ENCODE measurements around the gene DSTYK.
A peak's percentile ranks its signal among the peaks of the same experiment; 100 is the strongest.

DSTYK gene

GRCh38 chr1:205211169-205211838, at the start of gene DSTYK:
DSTYK (minus strand) TSS chr1:205211702; CDS start chr1:205211535, 167 bp downstream.
- peak; percentile 78 to 84 (median 83) for DNase-seq

- DNase-seq: no peak
Measured at GRCh38 chr1:205259998-205260397, 48.5 kb upstream of the DSTYK start.

DNA sequence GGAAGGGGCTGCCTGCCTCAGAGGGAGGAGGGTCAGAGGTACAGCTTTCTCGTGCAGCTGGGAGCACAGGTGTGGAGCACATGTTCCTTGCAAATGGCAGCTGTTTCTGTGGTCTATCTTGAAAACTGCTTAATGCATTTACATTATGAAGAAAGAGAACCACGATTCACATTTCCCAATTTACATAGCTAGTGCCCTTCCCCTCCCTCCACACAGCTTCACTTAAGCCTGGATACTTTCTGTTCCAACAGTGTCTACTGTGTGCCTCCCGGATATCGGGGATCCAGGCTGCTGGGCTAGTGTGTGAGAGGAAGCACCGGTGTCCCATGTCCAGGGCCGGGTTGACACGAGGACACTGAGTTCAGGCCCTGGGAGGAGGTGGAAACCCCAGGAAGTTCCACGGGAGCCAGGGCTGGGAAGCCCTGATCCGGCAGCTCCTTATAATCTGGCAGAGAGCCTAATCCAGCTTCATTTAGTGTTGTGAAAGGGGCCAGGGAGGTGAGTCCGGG, 47.9 kb upstream of the DSTYK start:
- no peak for DNase-seq

GRCh38 chr1:205258719-205259118, 47.2 kb upstream of the DSTYK start:
- no peak for DNase-seq

DNA sequence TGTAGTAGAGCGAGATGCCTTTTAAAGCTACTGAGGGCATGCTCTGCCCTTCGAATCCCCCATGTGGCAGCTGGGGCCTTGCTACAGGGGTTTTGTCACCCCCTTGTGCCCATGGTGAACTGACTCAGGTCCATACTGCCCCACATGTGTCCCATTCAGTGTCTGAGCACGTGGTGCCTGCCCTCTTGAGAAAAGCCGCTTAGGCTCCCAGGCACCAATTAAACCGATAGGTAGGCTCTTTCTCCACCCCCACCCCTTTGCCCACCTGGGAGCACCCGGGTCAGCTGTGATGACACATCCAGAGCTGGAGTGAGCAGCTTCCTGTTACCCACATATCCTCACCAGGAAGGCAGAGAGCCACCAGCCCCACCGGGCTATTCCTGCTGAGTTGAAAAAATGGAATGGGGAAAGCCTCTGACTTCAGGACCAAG, 46.8 kb upstream of the DSTYK start:
- no peak for DNase-seq

DNA sequence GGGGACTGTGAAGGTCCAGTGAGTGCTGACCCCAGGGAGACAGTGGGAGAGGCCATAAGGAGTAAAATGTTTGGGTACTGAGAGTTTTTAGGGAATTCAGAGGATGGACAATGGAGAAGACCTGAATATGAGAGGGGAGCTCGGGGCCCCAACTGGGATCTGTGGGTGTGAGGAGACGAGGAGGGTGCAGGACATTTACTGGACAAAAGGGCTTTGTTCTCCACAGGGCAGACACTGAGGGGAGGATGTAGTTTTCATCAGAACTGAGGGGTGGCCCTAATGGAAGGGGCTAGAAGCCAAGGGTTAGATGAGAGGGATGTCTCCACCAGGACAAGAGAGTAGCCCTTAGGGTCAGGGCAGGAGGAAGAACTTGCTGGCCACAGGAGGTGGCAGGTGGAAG, 46.2 kb upstream of the DSTYK start:
- DNase-seq: no peak

DNA sequence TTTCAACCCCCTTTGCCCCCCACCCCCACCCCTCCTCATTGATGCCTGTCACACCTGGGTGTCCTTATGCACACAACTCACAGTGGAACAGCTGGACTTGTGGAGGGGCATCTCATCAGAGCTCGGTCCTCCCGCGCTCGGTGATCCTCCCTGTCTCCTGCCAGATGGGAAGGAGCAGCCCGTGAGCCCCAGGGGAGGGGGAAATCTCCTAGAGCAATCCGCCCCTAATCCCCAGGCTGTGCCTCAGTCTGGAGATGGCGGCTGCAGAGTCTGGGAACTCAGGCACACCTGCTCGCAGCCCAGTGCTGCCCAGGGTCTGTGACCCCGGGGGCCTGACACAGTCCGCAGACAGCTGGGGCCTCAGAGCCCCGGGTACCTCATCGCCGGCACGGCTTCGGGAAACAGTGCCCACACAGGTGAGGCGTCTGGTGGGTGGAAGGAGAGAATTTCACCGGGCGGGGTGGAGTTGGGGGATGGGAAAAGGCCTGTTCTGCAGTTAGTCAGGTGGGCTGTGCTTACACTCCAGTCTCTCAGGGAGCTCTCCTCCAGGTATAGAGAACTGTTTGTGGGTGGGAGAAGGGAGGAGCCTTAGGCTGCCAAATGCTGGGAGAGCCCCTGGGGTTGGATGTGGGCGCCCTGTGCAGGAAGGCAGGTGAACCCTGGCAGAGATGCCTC, 45.6 kb upstream of the DSTYK start:
- no peak for DNase-seq

DNA sequence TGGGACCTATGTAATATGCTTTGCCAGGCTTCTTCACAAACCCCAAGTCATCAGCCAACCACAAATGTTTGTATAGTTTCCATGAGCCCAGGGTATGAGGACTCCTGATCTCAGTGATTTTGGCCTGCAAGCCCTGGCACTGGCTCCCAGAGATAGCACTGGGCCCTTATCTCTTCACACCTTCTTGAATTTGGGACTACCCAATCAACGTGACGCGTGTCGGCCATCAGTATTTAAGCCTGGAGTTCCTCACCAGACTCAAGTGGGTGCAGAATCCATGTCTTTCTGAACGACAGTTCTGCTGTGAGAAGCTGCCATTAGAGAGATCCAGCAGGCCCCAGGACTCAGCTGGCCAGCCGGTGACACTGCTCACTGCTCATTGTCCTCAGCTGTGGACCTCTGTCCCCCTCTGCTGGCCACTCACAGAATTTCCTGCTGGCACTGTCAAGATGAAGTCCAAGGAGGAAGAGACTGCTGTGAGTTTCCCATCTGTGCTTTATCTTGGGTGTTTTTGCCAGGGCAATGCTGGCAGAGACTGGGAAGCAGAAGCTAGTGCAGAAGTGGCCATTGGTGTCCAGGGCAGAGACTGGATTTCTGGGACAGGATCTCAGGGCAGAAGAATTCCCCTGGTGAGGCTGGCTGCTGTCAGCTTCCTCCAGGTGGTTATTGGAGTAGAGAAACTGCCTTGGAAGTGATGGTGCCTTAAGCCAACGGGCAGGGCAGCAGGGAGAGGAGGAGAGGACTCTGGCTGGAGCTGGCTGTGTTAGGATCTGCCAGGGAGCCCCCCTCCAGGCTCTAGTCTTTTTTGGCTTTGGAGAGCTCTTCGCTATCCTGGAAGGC, 44.7 kb upstream of the DSTYK start:
- peak; percentile 53 to 80 (median 76) for DNase-seq

GRCh38 chr1:205251576-205251975, 40.1 kb upstream of the DSTYK start:
- no peak for DNase-seq

DNA sequence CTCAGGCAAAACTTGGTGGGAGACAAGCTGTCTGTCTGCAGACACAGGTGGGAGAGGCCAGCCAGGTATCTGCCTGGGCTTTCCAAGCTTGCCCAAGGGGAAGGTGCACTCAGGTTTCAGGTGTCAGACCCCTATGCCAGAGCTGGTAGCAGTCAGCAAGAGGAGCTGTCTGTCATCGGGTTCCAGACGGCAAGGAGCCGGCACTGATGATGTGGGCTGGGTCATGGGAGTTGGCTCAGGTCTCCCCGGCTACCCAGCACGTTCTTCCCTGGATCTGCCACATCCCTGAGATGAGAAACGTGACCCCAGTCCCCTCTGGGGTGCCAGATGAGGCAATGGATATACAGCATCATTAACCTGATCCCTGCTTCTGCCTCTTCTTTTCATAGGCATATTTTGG, 39.2 kb upstream of the DSTYK start:
- DNase-seq: no peak

DNA sequence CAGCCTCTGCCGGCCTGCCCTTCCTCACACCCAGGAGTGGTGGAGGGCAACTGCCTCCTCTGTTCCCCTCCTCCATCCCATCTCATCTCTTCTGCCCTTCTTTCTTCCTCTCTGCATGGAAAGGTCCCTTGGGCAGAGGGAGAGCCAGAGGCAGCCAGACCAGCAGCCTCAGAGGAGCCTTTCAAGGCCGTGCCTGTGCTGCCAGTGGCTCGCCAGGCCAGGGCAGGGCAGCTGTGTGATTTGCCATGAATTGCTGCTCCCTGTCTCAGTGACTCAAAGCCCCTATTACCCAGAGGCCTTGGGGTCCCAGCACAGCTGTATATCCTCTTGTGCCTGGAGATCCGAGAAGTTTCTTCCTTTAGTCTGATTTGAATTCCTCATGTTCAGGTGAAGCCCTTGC, 38.1 kb upstream of the DSTYK start:
- no peak for DNase-seq

DNA sequence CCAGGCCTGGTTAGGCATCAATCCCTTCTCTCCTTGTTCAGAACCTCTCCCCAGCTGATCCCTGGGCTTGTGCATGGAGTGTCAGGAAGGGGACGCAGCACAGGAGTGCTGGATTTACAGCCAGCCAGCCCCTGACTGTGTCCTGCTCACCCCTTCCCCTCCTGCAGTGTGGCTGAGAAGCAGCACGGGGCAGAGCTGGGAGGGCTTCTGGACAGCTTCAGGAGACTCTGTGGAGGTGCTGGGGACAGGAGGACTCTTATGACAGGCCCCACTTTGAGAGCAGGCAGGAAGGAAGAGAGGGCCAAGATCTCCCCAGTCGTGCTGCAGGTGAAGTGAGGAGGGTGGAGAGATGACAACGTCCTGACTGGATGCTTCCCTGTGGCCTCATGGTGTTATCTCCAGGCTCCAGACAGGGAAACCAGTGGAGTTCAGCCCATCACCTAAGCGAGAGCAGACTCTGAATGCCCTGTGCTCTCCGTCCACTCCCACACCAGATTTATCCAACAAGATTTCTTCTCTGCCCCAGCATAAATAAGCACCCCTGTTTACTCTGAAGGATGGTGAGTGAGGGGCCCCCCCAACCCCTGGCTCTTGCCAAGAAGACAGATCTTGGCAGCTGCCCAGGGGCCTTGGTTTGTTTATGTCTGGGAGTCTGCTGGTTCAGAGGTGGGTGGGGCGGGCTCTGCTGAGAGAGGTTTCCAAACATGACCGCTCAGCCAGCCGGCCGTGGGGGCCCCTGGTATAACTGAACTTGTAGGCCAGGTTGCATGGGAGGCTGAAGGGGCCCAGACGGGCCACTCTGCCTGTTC, 37.5 kb upstream of the DSTYK start:
- DNase-seq: no peak

DNA sequence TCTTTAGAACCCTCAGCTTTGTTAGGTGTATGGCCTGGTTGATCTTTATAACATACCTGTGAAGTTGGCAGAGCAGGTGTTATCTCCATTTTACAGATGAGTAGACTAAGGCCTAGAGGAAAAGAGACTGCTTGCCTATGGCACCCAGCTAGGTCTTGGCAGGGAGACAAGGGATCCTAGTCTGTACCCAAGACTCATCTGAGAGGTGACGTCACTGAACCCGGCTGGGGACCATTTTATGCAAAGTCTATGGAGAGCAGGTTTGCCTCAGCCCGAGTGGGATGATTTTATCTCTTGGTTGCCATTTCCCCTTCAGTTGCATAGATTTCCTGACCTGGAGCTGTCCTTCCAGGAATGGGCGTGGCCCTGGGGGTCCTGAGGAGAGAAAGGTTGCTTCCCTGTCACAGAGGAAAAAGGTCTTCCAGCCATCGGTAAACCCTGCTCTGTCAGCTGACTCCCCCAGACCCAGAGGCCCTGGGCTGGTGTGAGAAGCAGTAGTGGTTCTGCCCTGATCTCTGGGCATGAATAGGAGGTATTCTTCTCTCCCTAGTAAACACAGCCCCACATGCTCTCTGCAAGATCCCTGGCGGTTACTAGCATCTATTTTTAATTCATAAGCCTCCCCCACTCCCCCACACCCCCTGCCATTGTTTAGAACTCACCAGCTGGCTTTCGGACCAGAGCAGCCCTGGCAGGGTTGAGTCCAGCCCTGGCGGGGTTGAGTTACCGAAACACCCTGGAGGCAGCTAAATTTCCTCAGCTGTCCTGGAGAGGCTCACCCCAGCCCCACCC, 35.8 kb upstream of the DSTYK start:
- no peak for DNase-seq

- no peak for DNase-seq
Measured at GRCh38 chr1:205246351-205247119, 35.0 kb upstream of the DSTYK start.

- DNase-seq: no peak
Measured at GRCh38 chr1:205245096-205245495, 33.6 kb upstream of the DSTYK start.

GRCh38 chr1:205244384-205244783, 32.9 kb upstream of the DSTYK start:
- no peak for DNase-seq

GRCh38 chr1:205243350-205244191, 32.1 kb upstream of the DSTYK start:
- DNase-seq: no peak

DNA sequence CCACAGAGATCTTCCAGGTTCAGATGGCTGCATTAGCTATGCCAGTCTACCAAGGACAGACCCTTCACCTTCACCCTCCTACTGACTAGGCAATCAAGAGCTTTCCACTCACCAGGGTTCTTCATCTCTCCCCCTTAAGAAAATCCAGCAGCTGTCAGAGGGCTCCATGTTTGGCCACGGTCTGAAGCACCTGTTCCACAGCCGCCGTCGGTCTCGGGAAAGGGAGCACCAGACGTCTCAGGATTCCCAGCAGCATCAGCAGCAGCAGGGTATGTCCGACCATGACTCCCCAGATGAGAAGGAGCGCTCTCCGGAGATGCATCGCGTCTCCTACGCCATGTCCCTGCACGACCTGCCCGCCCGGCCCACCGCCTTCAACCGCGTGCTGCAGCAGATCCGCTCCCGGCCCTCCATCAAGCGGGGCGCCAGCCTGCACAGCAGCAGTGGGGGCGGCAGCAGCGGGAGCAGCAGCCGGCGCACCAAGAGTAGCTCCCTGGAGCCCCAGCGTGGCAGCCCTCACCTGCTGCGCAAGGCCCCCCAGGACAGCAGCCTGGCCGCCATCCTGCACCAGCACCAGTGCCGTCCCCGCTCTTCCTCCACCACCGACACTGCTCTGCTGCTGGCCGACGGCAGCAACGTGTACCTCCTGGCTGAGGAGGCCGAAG, 30.0 kb upstream of the DSTYK start:
- no peak for DNase-seq

DNA sequence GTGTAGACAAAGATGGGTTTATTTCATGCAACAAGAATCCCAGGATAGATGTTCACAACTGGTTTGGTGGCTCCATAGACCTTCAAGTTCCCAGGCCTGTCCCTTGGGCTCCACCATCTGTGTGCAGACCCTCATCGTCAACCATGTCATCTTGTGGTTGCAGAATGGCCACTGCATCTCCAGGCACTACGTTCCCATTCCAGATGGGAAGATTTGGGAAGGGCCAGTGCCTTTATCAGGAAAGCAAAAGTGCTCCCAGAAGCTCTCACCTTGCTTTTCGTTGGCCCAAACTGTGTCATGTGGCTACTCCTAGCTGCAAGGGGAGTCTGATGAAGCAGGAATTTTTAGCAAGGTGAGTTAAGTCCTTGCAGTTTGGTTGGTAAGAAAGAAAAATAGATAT, 29.1 kb upstream of the DSTYK start:
- DNase-seq: no peak

DNA sequence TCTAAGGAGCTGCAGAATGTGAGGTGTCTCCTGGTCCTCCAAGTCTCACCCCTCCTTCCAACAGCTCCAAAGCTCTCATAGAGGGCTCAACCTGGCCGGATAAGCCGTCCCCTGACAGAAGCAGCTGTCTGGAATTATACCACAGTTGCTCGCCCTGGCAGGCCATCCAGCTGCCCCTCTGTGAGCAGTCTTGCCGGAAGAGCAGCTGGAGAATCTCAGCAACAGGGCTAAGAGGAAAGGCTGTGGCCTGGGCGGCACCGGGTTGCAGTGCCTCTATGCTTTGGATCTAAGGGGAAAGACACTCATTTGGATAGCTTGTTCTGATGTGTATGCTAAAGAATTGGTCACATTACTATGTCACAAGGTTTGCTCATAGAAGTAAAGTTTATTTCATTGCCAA, 28.6 kb upstream of the DSTYK start:
- DNase-seq: no peak
